SU-DHL-6 (cell line): ENCODE results near the gene OTOGL.

Source experiments
- H2AFZ ChIP-seq: fragments of 200-600 bp; sonication (generic); 2 replicates; pipeline ENCODE4 v1.6.1; 2014; ENCODE audit warnings: low read depth, mild to moderate bottlenecking, moderate library complexity, mixed read lengths, antibody characterized with exemption, low read length; ENCODE audit not compliant: severe bottlenecking
- H3F3A ChIP-seq: fragments of 200-600 bp; shearing (Covaris generic); 2 replicates; pipeline ENCODE4 v1.6.0; 2016; ENCODE audit warnings: antibody characterized with exemption, mild to moderate bottlenecking; ENCODE audit not compliant: insufficient read depth
- H3K27ac ChIP-seq: fragments of 200-600 bp; sonication (generic); 2 replicates; pipeline ENCODE4 v1.5.1; 2016; ENCODE audit warnings: low read depth, mild to moderate bottlenecking, low read length, moderate library complexity, mixed read lengths
- H3K27me3 ChIP-seq: fragments of 200-600 bp; sonication (generic), shearing (Covaris generic); 2 replicates; pipeline ENCODE4 v1.6.0; 2014; ENCODE audit warnings: mild to moderate bottlenecking, low read length
- H3K36me3 ChIP-seq: fragments of 200-600 bp; sonication (generic); 2 replicates; pipeline ENCODE4 v1.6.1; 2014; ENCODE audit warnings: mild to moderate bottlenecking, low read length, mixed read lengths
- H3K4me2 ChIP-seq: fragments of 300-600, 200-600 bp; shearing (Covaris generic), sonication (generic); 2 replicates; pipeline ENCODE4 v1.6.0; 2014; ENCODE audit warnings: low read length, low read depth, mild to moderate bottlenecking; ENCODE audit not compliant: poor library complexity, severe bottlenecking
- H3K4me3 ChIP-seq: fragments of 200-600 bp; sonication (generic); 2 replicates; pipeline ENCODE4 v1.5.1; 2014; ENCODE audit warnings: antibody characterized with exemption, low read length, mild to moderate bottlenecking, mixed read lengths; ENCODE audit not compliant: insufficient read depth, poor library complexity, severe bottlenecking
- H3K79me2 ChIP-seq: fragments of 200-600 bp; sonication (generic); 2 replicates; pipeline ENCODE4 v1.6.1; 2014; ENCODE audit warnings: mild to moderate bottlenecking, low read length, moderate library complexity; ENCODE audit not compliant: insufficient read depth
- H3K9ac ChIP-seq: fragments of 200-600 bp; sonication (generic); 2 replicates; pipeline ENCODE4 v1.7.0; 2014; ENCODE audit warnings: mild to moderate bottlenecking, low read length
- H3K9me2 ChIP-seq: fragments of 200-600 bp; sonication (generic); replicated peaks from 2 replicates; pipeline ENCODE4 v1.6.1; 2014; ENCODE audit warnings: low read length; ENCODE audit not compliant: insufficient read depth
- H3K9me3 ChIP-seq: fragments of 200-600 bp; sonication (generic); 2 replicates; pipeline ENCODE4 v1.6.1; 2014; ENCODE audit warnings: low read length, mixed read lengths; ENCODE audit not compliant: insufficient read depth
- H4K20me1 ChIP-seq: fragments of 200-600 bp; sonication (generic); 2 replicates; pipeline ENCODE4 v1.6.1; 2014; ENCODE audit warnings: low read depth, mild to moderate bottlenecking, antibody characterized with exemption, low read length, moderate library complexity, mixed read lengths
- EZH2phosphoT487 ChIP-seq: fragments of 200-600 bp; sonication (generic), shearing (Covaris generic); conservative IDR thresholded peaks from 2 replicates; pipeline ENCODE4 v1.6.1; 2018; ENCODE audit warnings: mild to moderate bottlenecking, antibody characterized with exemption, low read length, moderate library complexity, mixed read lengths
- TF ChIP-seq, protein P1 (sequence below): fragments of 200-600 bp; sonication (generic); IDR thresholded peaks from one replicate; pipeline ENCODE4 v1.5.1; 2017; ENCODE audit warnings: antibody characterized with exemption, mild to moderate bottlenecking, low read length, moderate library complexity; ENCODE audit not compliant: insufficient read depth, poor library complexity, severe bottlenecking

The OTOGL gene

DNA sequence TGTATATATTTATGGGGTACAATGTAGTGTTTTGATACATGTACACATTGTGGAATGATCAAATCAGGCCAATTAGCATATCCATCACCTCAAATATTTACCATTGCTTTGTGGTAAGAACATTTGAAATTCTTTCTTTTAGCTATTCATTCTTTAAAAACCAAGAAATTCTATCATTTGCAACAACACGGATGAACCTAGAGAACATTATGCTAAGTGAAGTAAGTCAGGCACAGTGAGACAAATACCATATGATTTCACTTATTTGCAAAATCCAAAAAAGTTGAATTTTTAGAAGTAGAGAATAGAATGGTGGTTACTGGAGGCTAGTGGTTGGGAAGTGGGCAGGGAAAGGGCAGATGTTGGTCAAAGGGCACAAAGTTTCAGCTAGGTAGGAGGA lies 215.4 kb downstream of the OTOGL start:
- no peak overlapping the region for H3K4me3 ChIP-seq
- no peaks in the 10 kb centered on the region for H4K20me1 ChIP-seq
- H3K27me3 ChIP-seq, result no peaks in the 10 kb centered on the region
- no peaks in the 10 kb centered on the region for H3K9me3 ChIP-seq
- H2AFZ ChIP-seq, result no peak overlapping the region
- no peaks in the 10 kb centered on the region for H3K9me2 ChIP-seq
- no peak overlapping the region for H3K4me2 ChIP-seq
- no peak overlapping the region for H3K27ac ChIP-seq
- no peak for TF ChIP-seq EZH2phosphoT487
- TF ChIP-seq, protein P1, sequence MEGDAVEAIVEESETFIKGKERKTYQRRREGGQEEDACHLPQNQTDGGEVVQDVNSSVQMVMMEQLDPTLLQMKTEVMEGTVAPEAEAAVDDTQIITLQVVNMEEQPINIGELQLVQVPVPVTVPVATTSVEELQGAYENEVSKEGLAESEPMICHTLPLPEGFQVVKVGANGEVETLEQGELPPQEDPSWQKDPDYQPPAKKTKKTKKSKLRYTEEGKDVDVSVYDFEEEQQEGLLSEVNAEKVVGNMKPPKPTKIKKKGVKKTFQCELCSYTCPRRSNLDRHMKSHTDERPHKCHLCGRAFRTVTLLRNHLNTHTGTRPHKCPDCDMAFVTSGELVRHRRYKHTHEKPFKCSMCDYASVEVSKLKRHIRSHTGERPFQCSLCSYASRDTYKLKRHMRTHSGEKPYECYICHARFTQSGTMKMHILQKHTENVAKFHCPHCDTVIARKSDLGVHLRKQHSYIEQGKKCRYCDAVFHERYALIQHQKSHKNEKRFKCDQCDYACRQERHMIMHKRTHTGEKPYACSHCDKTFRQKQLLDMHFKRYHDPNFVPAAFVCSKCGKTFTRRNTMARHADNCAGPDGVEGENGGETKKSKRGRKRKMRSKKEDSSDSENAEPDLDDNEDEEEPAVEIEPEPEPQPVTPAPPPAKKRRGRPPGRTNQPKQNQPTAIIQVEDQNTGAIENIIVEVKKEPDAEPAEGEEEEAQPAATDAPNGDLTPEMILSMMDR, result no peak
- H3K79me2 ChIP-seq, result no peaks in the 10 kb centered on the region
- no peaks in the 10 kb centered on the region for H3F3A ChIP-seq
- H3K9ac ChIP-seq, result no peak overlapping the region
- no peaks in the 10 kb centered on the region for H3K36me3 ChIP-seq

DNA sequence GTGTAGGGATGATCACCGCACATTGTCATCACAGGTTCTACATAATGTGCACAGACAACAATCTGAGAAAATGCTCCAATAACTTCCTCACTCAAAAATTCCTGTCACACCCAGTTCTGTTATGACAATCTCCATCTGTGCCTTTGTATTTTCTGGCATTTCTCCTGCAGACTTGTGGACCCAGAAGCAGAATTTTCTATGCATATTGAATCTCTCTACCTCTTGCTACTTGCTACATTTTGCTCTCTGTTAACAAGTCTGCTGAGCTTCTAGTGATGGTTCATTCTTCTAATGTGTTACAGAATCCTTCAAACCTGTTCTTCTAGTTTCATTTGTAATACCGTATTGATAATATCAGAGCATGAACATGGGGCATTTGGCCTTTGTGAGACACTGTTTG lies 216.9 kb downstream of the OTOGL start:
- Histone ChIP-seq H3K27me3 (no peaks in the 10 kb centered on the region), H3K9ac (no peak overlapping the region), H2AFZ (no peak overlapping the region), H3K79me2 (no peaks in the 10 kb centered on the region), H3K4me3 (no peak overlapping the region), H3K27ac (no peak overlapping the region), H3K36me3 (no peaks in the 10 kb centered on the region), H3K4me2 (no peak overlapping the region), H3K9me2 (no peaks in the 10 kb centered on the region), H3K9me3 (no peaks in the 10 kb centered on the region), H4K20me1 (no peaks in the 10 kb centered on the region), H3F3A (no peaks in the 10 kb centered on the region)
- TF ChIP-seq EZH2phosphoT487, result no peak

DNA sequence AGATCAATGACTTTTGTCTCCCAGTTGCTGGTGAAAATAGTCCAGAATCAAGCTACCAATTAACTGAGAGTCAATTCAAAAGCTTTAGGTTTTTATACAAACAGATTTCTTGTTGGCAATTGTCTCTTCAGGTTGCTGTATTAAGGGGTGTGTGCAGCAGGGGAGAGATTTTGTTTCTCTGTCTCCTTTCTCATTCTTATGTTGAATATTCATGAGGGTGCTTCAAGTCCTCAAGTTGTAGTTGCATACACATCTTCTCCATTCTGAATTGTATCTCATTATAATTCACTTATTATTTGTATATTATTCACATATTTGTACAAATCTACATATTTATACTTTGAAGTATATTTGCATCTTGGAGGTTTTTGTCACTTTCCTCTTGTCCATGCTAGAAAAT lies 218.0 kb downstream of the OTOGL start:
- Histone ChIP-seq H3K4me3 (no peak overlapping the region), H3F3A (no peaks in the 10 kb centered on the region), H3K9ac (no peak overlapping the region), H3K9me3 (no peaks in the 10 kb centered on the region), H3K27ac (no peak overlapping the region), H4K20me1 (no peaks in the 10 kb centered on the region), H3K4me2 (no peak overlapping the region), H3K36me3 (no peaks in the 10 kb centered on the region), H3K79me2 (no peaks in the 10 kb centered on the region), H3K27me3 (no peaks in the 10 kb centered on the region), H2AFZ (no peak overlapping the region), H3K9me2 (no peaks in the 10 kb centered on the region)
- TF ChIP-seq EZH2phosphoT487, result no peak
- TF ChIP-seq, protein P1, result no peak

DNA sequence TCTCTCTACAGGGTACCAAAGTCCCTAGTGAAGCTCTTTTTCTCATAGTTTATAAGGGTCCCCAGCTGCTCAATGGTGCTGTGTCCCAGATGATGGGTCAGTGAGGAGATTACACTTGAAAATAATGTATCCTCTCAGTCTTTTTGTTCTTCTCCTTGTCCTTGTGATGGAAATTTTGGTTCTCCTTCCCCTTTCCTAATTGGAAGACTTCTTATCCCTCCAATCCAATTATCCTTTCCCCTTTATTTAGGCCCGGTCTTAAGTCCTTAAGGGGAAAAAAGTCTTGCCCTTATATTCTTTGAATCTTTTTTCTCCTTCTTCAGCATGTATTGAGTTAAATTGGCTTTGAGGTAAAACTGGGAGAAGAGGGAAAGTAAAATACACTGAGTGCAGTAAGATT lies 218.6 kb downstream of the OTOGL start:
- no peak overlapping the region for H3K9ac ChIP-seq
- H4K20me1 ChIP-seq, result no peaks in the 10 kb centered on the region
- TF ChIP-seq, protein P1, result no peak
- no peak for TF ChIP-seq EZH2phosphoT487
- no peak overlapping the region for H3K4me2 ChIP-seq
- no peaks in the 10 kb centered on the region for H3K9me2 ChIP-seq
- H3F3A ChIP-seq, result no peaks in the 10 kb centered on the region
- no peak overlapping the region for H3K4me3 ChIP-seq
- H3K79me2 ChIP-seq, result no peaks in the 10 kb centered on the region
- no peaks in the 10 kb centered on the region for H3K36me3 ChIP-seq
- no peak overlapping the region for H2AFZ ChIP-seq
- no peaks in the 10 kb centered on the region for H3K9me3 ChIP-seq
- no peaks in the 10 kb centered on the region for H3K27me3 ChIP-seq
- no peak overlapping the region for H3K27ac ChIP-seq
